Measurements from ENCODE around the gene SFRP2.

Gene SFRP2

DNA sequence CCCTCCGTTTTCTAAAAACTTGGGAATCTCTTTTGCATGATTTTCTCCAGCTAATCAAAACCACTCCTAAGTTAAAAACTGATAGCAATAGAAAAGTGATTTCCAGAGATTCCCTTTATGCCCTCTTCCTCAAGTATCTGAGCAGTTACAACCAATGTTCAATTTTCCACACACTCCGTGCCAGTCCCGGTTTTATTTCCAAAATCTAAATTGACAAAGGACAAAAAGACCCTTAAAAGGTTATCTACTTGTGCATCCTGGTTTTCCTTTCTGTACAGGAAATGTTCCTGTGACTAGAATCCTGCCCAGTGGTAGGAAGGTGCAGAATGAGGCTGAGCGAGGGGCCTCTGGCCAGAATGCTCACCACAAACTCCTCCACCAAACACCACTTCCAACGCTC, 1.3 kb downstream of the SFRP2 start:
- Histone ChIP-seq H3K4me1 (ENCODE audit: control insufficient read depth in 5 of 5, insufficient read depth in 5 of 5, low read length in 5 of 5) (peaks cover 5 to 57% (median 45%) of the 10 kb centered on the region in 5 donors), H3K4me3 (ENCODE audit: low read depth in 1 of 5, low read length in 5 of 5) (peak overlapping the region in 4 of 5 donors; percentile 15 to 66 (median 59)), H3K9me3 (ENCODE audit: control insufficient read depth in 5 of 5, low read length in 5 of 5) (no peaks in the 10 kb centered on the region), H3K27ac (ENCODE audit: low read depth, low read length) (no peak overlapping the region), H3K36me3 (ENCODE audit: control insufficient read depth in 5 of 5, insufficient read depth in 5 of 5, low read length in 5 of 5) (peaks cover 0 to 2% (median 0%) of the 10 kb centered on the region in 5 donors), H3K27me3 (ENCODE audit: control insufficient read depth in 5 of 5, insufficient read depth in 4 of 5, low read length in 5 of 5) (peaks cover 21 to 60% (median 41%) of the 10 kb centered on the region in 5 donors), H3K9ac (ENCODE audit: low read length in 5 of 5) (no peak overlapping the region)

DNA sequence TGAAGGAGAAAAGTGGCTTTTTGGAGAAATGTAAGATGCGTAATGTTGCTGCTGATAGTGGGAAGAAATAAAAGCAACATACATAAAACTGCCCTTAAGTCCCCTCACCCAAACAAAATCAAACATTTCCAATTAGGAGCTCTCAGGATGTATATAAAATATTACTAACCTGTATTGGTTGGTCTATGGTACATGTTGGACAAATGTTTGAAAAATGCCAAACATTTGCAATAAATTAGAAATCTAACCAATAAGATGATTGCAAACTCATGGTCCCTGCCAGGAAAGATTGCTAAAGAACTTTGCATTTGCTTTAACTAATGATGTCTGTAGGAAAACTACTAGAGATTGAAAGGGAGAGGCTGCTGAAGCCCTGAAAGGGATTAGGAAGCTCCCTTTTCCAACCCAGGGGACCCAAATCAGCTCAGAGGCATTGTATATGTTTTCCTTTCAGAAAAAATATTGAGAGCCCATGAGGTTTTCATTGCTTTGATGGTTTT, 1.8 kb downstream of the SFRP2 start:
- Histone ChIP-seq H3K36me3 (ENCODE audit: control insufficient read depth in 5 of 5, insufficient read depth in 5 of 5, low read length in 5 of 5) (peaks cover 0 to 2% (median 0%) of the 10 kb centered on the region in 5 donors), H3K27ac (ENCODE audit: low read depth, low read length) (no peak overlapping the region), H3K4me3 (ENCODE audit: low read depth in 1 of 5, low read length in 5 of 5) (peak overlapping the region in 2 of 5 donors; percentile 3 to 62), H3K9ac (ENCODE audit: low read length in 5 of 5) (no peak overlapping the region), H3K4me1 (ENCODE audit: control insufficient read depth in 5 of 5, insufficient read depth in 5 of 5, low read length in 5 of 5) (peaks cover 4 to 55% (median 44%) of the 10 kb centered on the region in 5 donors), H3K9me3 (ENCODE audit: control insufficient read depth in 5 of 5, low read length in 5 of 5) (no peaks in the 10 kb centered on the region), H3K27me3 (ENCODE audit: control insufficient read depth in 5 of 5, insufficient read depth in 4 of 5, low read length in 5 of 5) (peaks cover 21 to 55% (median 37%) of the 10 kb centered on the region in 5 donors)

DNA sequence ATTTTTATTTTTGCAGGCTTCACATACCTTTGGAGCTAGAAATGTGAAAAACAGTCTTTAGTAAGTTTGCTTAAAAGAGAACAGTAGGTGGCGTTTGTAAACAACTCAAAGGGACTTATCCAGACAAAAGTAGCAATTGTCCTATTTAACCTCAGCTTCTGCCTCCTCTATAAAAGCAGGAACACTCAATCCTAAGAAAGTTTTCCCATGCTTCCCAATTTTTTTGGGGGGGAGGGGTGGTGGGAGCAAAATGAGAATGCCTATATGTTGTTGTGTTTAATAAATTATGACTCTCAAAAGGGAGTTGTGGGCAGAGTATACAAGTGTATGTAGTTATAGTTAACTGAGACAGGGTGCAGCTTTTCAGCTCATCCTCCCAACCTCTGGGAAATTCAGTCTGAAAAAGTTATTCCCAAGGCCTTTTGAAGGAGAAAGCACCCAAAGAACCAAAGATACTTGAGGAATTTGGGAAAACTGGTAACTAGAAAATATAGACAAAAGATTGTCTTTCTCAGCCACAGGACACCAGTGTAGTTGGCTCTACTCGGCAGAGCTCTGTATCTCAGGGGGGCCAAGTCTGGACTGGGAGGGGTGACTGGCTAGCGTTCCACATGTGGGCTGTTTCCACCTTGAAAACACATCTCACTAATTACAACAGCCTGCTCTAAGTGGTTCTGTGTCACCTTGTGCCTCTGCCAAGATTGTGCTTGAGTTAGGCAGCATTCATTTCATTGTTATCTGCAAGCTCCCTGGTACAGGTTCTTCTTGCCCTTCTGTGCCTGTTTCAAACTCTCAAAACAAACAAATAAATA, 2.8 kb downstream of the SFRP2 start:
- no peaks in the 10 kb centered on the region for H3K9me3 ChIP-seq (ENCODE audit: control insufficient read depth in 5 of 5, low read length in 5 of 5)
- H3K36me3 ChIP-seq (ENCODE audit: control insufficient read depth in 5 of 5, insufficient read depth in 5 of 5, low read length in 5 of 5) = peaks cover 0 to 2% (median 0%) of the 10 kb centered on the region in 5 donors
- peaks cover 2 to 51% (median 40%) of the 10 kb centered on the region in 5 donors for H3K4me1 ChIP-seq (ENCODE audit: control insufficient read depth in 5 of 5, insufficient read depth in 5 of 5, low read length in 5 of 5)
- H3K9ac ChIP-seq (ENCODE audit: low read length in 5 of 5) = no peak overlapping the region
- H3K4me3 ChIP-seq (ENCODE audit: low read depth in 1 of 5, low read length in 5 of 5) = peak overlapping the region in 2 of 5 donors; percentile 4 to 8
- no peak overlapping the region for H3K27ac ChIP-seq (ENCODE audit: low read depth, low read length)
- peaks cover 16 to 46% (median 27%) of the 10 kb centered on the region in 5 donors for H3K27me3 ChIP-seq (ENCODE audit: control insufficient read depth in 5 of 5, insufficient read depth in 4 of 5, low read length in 5 of 5)

DNA sequence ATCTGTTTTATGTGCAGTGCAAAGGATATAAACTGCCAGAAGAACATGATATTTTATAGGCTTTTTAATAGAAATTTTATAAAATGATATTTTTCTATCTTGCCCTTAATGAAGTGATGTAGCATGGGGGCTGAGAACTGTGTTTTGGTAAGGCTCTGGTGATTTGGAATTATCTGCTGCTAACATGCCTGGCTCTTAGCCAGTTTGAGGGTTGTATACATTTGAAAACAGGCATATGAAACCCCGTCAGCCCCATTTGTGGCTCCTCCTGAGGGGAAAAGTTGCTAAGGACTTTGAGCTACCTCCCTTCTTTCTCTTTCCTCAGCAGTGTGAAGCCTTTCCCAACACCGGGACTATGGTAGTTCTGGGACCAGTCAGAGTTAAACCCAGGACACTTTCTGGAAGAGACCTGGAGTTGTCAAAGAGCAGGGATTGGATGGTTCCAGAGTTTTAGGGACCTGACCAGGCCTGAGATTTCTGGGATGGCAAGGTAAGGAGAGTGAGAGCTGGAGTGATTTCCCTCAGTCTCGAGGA, 4.7 kb downstream of the SFRP2 start:
- H3K4me3 ChIP-seq (ENCODE audit: low read depth in 1 of 5, low read length in 5 of 5) = no peak overlapping the region
- H3K36me3 ChIP-seq (ENCODE audit: control insufficient read depth in 5 of 5, insufficient read depth in 5 of 5, low read length in 5 of 5) = peaks cover 0 to 2% (median 0%) of the 10 kb centered on the region in 5 donors
- no peak overlapping the region for H3K9ac ChIP-seq (ENCODE audit: low read length in 5 of 5)
- H3K4me1 ChIP-seq (ENCODE audit: control insufficient read depth in 5 of 5, insufficient read depth in 5 of 5, low read length in 5 of 5) = peaks cover 2 to 37% (median 24%) of the 10 kb centered on the region in 5 donors
- H3K27me3 ChIP-seq (ENCODE audit: control insufficient read depth in 5 of 5, insufficient read depth in 4 of 5, low read length in 5 of 5) = peaks cover 8 to 28% (median 16%) of the 10 kb centered on the region in 5 donors
- H3K9me3 ChIP-seq (ENCODE audit: control insufficient read depth in 5 of 5, low read length in 5 of 5) = no peaks in the 10 kb centered on the region
- H3K27ac ChIP-seq (ENCODE audit: low read depth, low read length) = no peak overlapping the region

DNA sequence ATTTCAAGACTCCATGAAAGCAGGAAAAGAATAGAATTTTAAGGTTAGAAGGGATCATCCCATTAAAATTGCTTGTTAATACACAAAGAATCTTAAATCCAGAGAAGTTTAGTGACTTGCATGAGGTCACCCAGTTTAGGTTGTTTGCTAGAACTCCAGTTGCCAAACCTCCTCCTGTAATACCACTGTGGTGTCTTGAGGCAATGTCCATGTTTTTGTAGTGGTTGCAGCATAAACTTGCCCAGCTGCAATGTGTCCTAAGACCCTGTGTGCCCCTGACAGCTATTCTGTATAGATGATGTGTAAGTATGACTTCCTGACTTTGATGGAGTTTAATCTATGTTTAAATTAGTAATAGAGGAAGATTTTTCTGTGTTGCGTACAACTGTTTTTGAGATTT, 6.3 kb downstream of the SFRP2 start:
- Histone ChIP-seq H3K4me3 (ENCODE audit: low read depth in 1 of 5, low read length in 5 of 5) (no peak overlapping the region), H3K9ac (ENCODE audit: low read length in 5 of 5) (no peak overlapping the region), H3K27ac (ENCODE audit: low read depth, low read length) (no peak overlapping the region), H3K4me1 (ENCODE audit: control insufficient read depth in 5 of 5, insufficient read depth in 5 of 5, low read length in 5 of 5) (peaks cover 0 to 20% (median 11%) of the 10 kb centered on the region in 5 donors), H3K27me3 (ENCODE audit: control insufficient read depth in 5 of 5, insufficient read depth in 4 of 5, low read length in 5 of 5) (peaks cover 0 to 13% (median 4%) of the 10 kb centered on the region in 5 donors), H3K36me3 (ENCODE audit: control insufficient read depth in 5 of 5, insufficient read depth in 5 of 5, low read length in 5 of 5) (peaks cover 0 to 2% (median 0%) of the 10 kb centered on the region in 5 donors), H3K9me3 (ENCODE audit: control insufficient read depth in 5 of 5, low read length in 5 of 5) (no peaks in the 10 kb centered on the region)

DNA sequence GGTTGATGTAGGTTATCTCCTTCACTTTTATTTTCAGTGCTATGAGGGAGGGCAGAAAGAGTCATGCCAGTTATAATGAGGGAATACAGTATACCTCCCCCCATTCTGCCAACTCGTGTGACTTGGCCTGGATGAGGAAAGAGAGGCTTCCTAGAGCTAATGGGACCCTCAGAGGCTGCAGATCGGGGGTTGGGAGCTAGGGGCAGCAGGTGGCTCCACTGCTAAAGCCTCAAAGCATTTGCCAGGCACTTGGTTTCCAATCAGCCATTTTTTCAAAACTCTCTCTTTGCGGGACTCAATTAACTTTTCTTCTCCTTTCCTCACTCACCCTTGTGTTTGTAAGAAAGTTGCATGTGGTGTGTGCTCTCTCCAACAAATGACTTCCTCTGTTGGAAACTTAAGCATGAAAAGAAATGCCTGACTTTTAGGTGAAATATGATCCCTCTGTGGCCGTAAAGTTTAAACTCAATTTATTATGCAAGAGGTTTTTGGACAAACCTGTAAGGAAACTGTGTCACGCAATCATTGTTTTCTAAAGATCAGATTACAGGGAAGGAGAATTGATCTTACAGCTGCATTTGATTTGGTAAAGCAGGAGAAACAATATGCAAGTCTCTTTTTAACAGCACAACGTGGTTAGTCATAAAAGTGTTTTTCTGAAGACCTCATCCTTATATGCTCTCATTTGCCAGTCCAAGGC, 7.0 kb downstream of the SFRP2 start:
- H3K4me1 ChIP-seq (ENCODE audit: control insufficient read depth in 5 of 5, insufficient read depth in 5 of 5, low read length in 5 of 5) = peaks cover 0 to 15% (median 9%) of the 10 kb centered on the region in 5 donors
- peaks cover 0 to 8% (median 0%) of the 10 kb centered on the region in 5 donors for H3K27me3 ChIP-seq (ENCODE audit: control insufficient read depth in 5 of 5, insufficient read depth in 4 of 5, low read length in 5 of 5)
- H3K27ac ChIP-seq (ENCODE audit: low read depth, low read length) = no peak overlapping the region
- H3K36me3 ChIP-seq (ENCODE audit: control insufficient read depth in 5 of 5, insufficient read depth in 5 of 5, low read length in 5 of 5) = peaks cover 0 to 2% (median 0%) of the 10 kb centered on the region in 5 donors
- peak overlapping the region in 1 of 5 donors; percentile 12 for H3K9ac ChIP-seq (ENCODE audit: low read length in 5 of 5)
- no peaks in the 10 kb centered on the region for H3K9me3 ChIP-seq (ENCODE audit: control insufficient read depth in 5 of 5, low read length in 5 of 5)
- no peak overlapping the region for H3K4me3 ChIP-seq (ENCODE audit: low read depth in 1 of 5, low read length in 5 of 5)

DNA sequence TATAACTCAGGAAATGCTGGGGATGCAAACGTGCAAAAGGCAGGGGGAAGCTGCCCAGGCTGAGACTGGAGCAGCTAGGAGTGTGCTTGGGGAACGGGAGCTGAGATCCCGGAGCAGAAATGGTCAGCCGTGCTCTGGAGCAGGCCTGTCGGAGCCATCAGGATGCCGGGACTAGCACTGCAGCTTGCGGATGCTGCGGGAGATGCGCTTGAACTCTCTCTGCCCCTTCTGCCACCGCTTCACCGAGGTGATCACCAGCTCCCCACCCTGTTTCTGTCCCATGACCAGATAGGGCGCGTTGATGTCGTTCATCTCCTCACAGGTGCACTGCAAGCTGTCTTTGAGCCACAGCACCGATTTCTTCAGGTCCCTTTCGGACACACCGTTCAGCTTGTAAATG, 7.6 kb downstream of the SFRP2 start:
- Histone ChIP-seq H3K9ac (ENCODE audit: low read length in 5 of 5) (no peak overlapping the region), H3K36me3 (ENCODE audit: control insufficient read depth in 5 of 5, insufficient read depth in 5 of 5, low read length in 5 of 5) (peaks cover 0 to 2% (median 0%) of the 10 kb centered on the region in 5 donors), H3K27ac (ENCODE audit: low read depth, low read length) (no peak overlapping the region), H3K27me3 (ENCODE audit: control insufficient read depth in 5 of 5, insufficient read depth in 4 of 5, low read length in 5 of 5) (peaks cover 0 to 4% (median 0%) of the 10 kb centered on the region in 5 donors), H3K4me3 (ENCODE audit: low read depth in 1 of 5, low read length in 5 of 5) (no peak overlapping the region), H3K9me3 (ENCODE audit: control insufficient read depth in 5 of 5, low read length in 5 of 5) (no peaks in the 10 kb centered on the region), H3K4me1 (ENCODE audit: control insufficient read depth in 5 of 5, insufficient read depth in 5 of 5, low read length in 5 of 5) (peaks cover 0 to 12% (median 9%) of the 10 kb centered on the region in 5 donors)

DNA sequence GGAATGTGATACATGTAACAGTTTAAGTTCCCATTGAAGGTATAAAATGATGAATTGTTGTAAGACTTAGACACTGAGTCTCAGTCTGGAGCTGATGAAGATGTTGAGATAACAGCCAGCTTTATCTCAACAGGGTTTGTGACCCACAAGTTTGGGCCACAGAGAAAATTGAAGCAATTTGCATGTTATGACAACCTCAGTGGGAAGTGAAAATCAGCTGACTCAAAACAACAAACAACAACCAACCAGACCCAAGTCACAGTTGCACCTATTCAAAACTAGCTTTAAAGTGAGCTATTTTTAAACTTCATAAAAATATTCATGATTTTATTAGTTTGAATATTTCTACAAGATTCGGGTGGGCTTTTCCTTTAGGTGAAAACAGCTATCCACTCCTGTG, 8.0 kb downstream of the SFRP2 start:
- peaks cover 0 to 2% (median 0%) of the 10 kb centered on the region in 5 donors for H3K36me3 ChIP-seq (ENCODE audit: control insufficient read depth in 5 of 5, insufficient read depth in 5 of 5, low read length in 5 of 5)
- no peak overlapping the region for H3K9ac ChIP-seq (ENCODE audit: low read length in 5 of 5)
- H3K27me3 ChIP-seq (ENCODE audit: control insufficient read depth in 5 of 5, insufficient read depth in 4 of 5, low read length in 5 of 5) = peaks cover 0 to under 1% (median 0%) of the 10 kb centered on the region in 5 donors
- no peaks in the 10 kb centered on the region for H3K9me3 ChIP-seq (ENCODE audit: control insufficient read depth in 5 of 5, low read length in 5 of 5)
- peaks cover 0 to 11% (median 8%) of the 10 kb centered on the region in 5 donors for H3K4me1 ChIP-seq (ENCODE audit: control insufficient read depth in 5 of 5, insufficient read depth in 5 of 5, low read length in 5 of 5)
- H3K4me3 ChIP-seq (ENCODE audit: low read depth in 1 of 5, low read length in 5 of 5) = no peak overlapping the region
- no peak overlapping the region for H3K27ac ChIP-seq (ENCODE audit: low read depth, low read length)

DNA sequence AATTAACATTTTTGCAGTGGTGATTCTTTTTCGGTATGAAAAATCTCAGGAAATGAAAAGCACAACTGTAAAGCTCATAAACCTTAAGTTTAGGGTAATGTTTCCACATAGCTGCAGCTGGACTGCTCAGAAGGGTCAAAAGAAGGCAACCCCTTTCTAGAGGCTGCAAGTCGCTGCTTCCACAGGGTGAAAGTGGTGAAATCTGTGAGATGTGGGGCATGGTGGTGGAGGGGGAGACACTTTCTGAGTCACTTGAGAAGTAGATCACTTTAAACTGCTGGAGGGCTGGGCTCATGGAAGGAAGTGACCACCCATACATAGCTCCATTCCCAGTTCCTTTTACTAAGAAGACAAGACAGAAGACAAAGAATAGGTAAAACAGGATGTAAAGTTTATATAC, 8.7 kb downstream of the SFRP2 start:
- Histone ChIP-seq H3K4me3 (ENCODE audit: low read depth in 1 of 5, low read length in 5 of 5) (no peak overlapping the region), H3K4me1 (ENCODE audit: control insufficient read depth in 5 of 5, insufficient read depth in 5 of 5, low read length in 5 of 5) (peaks cover 0 to 11% (median 8%) of the 10 kb centered on the region in 5 donors), H3K9ac (ENCODE audit: low read length in 5 of 5) (no peak overlapping the region), H3K27ac (ENCODE audit: low read depth, low read length) (no peak overlapping the region), H3K36me3 (ENCODE audit: control insufficient read depth in 5 of 5, insufficient read depth in 5 of 5, low read length in 5 of 5) (peaks cover 0 to 2% (median 0%) of the 10 kb centered on the region in 5 donors), H3K9me3 (ENCODE audit: control insufficient read depth in 5 of 5, low read length in 5 of 5) (no peaks in the 10 kb centered on the region), H3K27me3 (ENCODE audit: control insufficient read depth in 5 of 5, insufficient read depth in 4 of 5, low read length in 5 of 5) (no peaks in the 10 kb centered on the region)

All from subcutaneous abdominal adipose tissue (tissue), 5 donors.